Measurements from ENCODE around the gene RAPGEF5. TPM values are rescaled to one million over a fixed set of nuclear protein-coding genes. Genes with fewer than 3 reads are reported as not detected.

The RAPGEF5 gene
- total RNA-seq, 1 experiment from 2014 or later = 13.3 TPM

GRCh38 chr7:22124941-22125340 lies 232.0 kb downstream of the RAPGEF5 start:
- no peak overlapping the region for H2BK5ac ChIP-seq (ENCODE audit: insufficient read length, low read length)
- no peaks in the 10 kb centered on the region; the same call in 1 of the 2 replicates for H3K4me1 ChIP-seq (ENCODE audit: insufficient read depth, low read length)
- Mint-ChIP-seq H3K9me3 (no peaks in the 10 kb centered on the region), H3K27ac (peak overlapping the region in 1 of 3 experiments; percentile 56; a peak in 2 of 7 replicates), H3K36me3 (ENCODE audit: insufficient read depth in 1 of 3, low read depth in 3 of 3) (peaks cover 0 to 5% (median 3%) of the 10 kb centered on the region in 3 experiments; a peak in 5 of 7 replicates), H3K4me3 (no peak overlapping the region), H3K27me3 (ENCODE audit: low read depth) (no peaks in the 10 kb centered on the region), H3K4me1 (peaks cover 12 to 13% of the 10 kb centered on the region in 2 experiments)
- no peak overlapping the region for H2AK5ac ChIP-seq (ENCODE audit: insufficient read length, low read length)
- no peak overlapping the region for H2AFZ ChIP-seq (ENCODE audit: low read length)
- no peak for DNase-seq
- H4K8ac ChIP-seq (replicated peaks; ENCODE audit: insufficient read length, low read depth, low read length) = no peak overlapping the region
- no peak overlapping the region for H2BK12ac ChIP-seq (ENCODE audit: insufficient read length, low read depth, low read length)
- TF ChIP-seq CTCF (conservative IDR thresholded peaks at IDR 0.05) = no peak
- no peak overlapping the region for H2BK20ac ChIP-seq (ENCODE audit: low read depth, low read length, poor library complexity, severe bottlenecking)
- H3K4me2 ChIP-seq (ENCODE audit: insufficient read depth, insufficient read length, low read length) = no peak overlapping the region
- no peaks in the 10 kb centered on the region for H3K9me3 ChIP-seq (ENCODE audit: control insufficient read depth, low read depth, low read length)
- no peak overlapping the region for H3T11ph ChIP-seq (ENCODE audit: low read length)
- no peaks in the 10 kb centered on the region for H3K23me2 ChIP-seq (ENCODE audit: insufficient read length, low read depth, low read length, poor library complexity, severe bottlenecking)
- no CpG with 5 or more reads among the region's 3 CpGs for WGBS (ENCODE audit: extremely low coverage, insufficient read length, low lambda C conversion rate)
- H3K18ac ChIP-seq (ENCODE audit: insufficient read length, low read depth, low read length) = no peak overlapping the region
- no peak overlapping the region for H4K5ac ChIP-seq (ENCODE audit: insufficient read length, low read depth, low read length)
- no peaks in the 10 kb centered on the region for H3K79me2 ChIP-seq (ENCODE audit: insufficient read depth, low read length)
- H2BK120ac ChIP-seq (ENCODE audit: low read depth, low read length, poor library complexity, severe bottlenecking) = no peak overlapping the region
- H3K14ac ChIP-seq (ENCODE audit: insufficient read depth, low read length) = no peak overlapping the region
- no peaks in the 10 kb centered on the region for H3K79me1 ChIP-seq (ENCODE audit: insufficient read depth, low read depth, low read length, poor library complexity, severe bottlenecking)
- no peak overlapping the region for H2BK15ac ChIP-seq (ENCODE audit: low read depth, low read length)
- no peak overlapping the region for H3K4ac ChIP-seq (ENCODE audit: low read depth, low read length)
- H3K9ac ChIP-seq (ENCODE audit: extremely low read depth, insufficient read length, low read length) = no peak overlapping the region
- H3K27me3 ChIP-seq (ENCODE audit: insufficient read depth, low read length) = no peaks in the 10 kb centered on the region
- H4K20me1 ChIP-seq (ENCODE audit: control insufficient read depth, insufficient read depth, insufficient read length) = no peaks in the 10 kb centered on the region
- H3K56ac ChIP-seq (ENCODE audit: insufficient read length, low read depth, low read length) = no peak overlapping the region
- no peak overlapping the region for H3K23ac ChIP-seq (ENCODE audit: insufficient read length, low read depth, low read length)
- H4K91ac ChIP-seq (ENCODE audit: insufficient read length, low read depth, low read length) = no peak overlapping the region
- no peak overlapping the region for H3K27ac ChIP-seq (ENCODE audit: insufficient read length, low read depth, low read length)

Data from H9 (cell line).